Measurements from ENCODE around the gene CTLA4. TPM values are rescaled to one million over a fixed set of nuclear protein-coding genes. Genes with fewer than 3 reads are reported as not detected.

The CTLA4 gene
- total RNA-seq, 2 experiments from 2014 or later = 245 to 254 TPM

DNA sequence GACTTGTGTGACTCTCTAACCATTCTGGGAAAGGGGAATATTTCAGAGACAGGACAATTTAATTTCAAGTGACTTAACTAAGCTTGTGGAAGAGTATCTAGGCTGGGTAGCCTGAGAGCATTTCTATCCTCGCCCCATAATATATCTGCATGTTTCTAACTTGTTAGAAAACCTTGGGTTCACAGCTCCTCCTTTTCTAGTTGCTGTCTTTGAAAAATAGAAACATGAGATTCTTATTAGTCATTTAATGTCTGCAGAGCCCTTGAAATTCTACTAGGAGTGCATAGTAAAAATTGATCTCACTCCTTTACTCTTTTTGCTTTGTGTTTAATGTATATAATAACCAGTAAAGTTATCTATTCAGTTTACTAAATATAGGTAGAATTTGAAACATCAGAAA is 22.4 kb downstream of the CTLA4 start:
- peak overlapping the region; percentile 90 for H3K27ac Mint-ChIP-seq
- no peaks in the 10 kb centered on the region for H3K9me3 Mint-ChIP-seq
- H3K36me3 Mint-ChIP-seq = no peaks in the 10 kb centered on the region
- no peaks in the 10 kb centered on the region for H3K27me3 Mint-ChIP-seq
- CTCF ChIA-PET = interaction anchor here (0.6 to 1.7 kb wide), 6 partner anchors 9 to 22 kb away, joined by 3 to 6 read pairs (median 3); partner anchors contain the start of gene CTLA4
- no peak for DNase-seq
- POLR2A ChIA-PET = interaction anchor here (0.8 to 7.9 kb wide), 9 partner anchors 10 to 179 kb away, joined by 3 to 185 read pairs (median 5); partner anchors contain the start of genes CTLA4 and ICOS
- peak overlapping the region; percentile 2 for H3K4me3 Mint-ChIP-seq
- peaks cover 86% of the 10 kb centered on the region for H3K4me1 Mint-ChIP-seq (ENCODE audit: low read depth)
- intact Hi-C loops (cut with micrococcal nuclease) = loop anchor here (2.0 to 5.0 kb wide), 3 partner anchors 99 to 313 kb away; no protein-coding TSS in a partner anchor

DNA sequence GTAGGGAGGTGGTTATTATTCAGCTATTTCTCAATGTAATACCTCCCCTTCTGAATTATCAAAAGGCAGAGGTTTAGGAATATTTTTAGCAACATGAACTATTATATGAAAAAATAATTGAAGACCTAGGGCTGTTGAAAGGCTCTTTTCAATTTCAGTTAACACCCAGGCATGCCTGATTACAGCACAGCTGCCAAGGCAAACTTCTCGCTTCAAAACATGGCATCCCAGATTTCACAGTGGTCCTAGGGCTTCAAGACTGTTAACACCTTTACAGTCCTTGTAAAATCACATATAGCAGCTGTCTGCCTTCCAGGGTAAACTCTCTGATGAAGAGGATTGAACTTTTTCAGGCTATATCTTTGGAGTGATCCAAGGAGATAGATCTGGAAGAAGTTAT is 23.2 kb downstream of the CTLA4 start:
- peak overlapping the region; percentile 38 for H3K4me3 Mint-ChIP-seq
- peaks cover 81% of the 10 kb centered on the region for H3K4me1 Mint-ChIP-seq (ENCODE audit: low read depth)
- no peak for DNase-seq
- no peaks in the 10 kb centered on the region for H3K27me3 Mint-ChIP-seq
- no peaks in the 10 kb centered on the region for H3K9me3 Mint-ChIP-seq
- ChIA-PET CTCF (interaction anchor here (1.0 to 1.3 kb wide), 2 partner anchors 23 to 75 kb away, joined by 3 to 4 read pairs; partner anchors contain the start of gene CTLA4), POLR2A (interaction anchor here (0.9 to 7.9 kb wide), 14 partner anchors 9 to 652 kb away, joined by 3 to 185 read pairs (median 6); partner anchors contain the start of genes CTLA4, CYP20A1 and ICOS)
- no peaks in the 10 kb centered on the region for H3K36me3 Mint-ChIP-seq
- peak overlapping the region; percentile 90 for H3K27ac Mint-ChIP-seq
- intact Hi-C loops (cut with micrococcal nuclease) = loop anchor here (1.0 to 5.0 kb wide), 6 partner anchors 19 to 313 kb away; no protein-coding TSS in a partner anchor

DNA sequence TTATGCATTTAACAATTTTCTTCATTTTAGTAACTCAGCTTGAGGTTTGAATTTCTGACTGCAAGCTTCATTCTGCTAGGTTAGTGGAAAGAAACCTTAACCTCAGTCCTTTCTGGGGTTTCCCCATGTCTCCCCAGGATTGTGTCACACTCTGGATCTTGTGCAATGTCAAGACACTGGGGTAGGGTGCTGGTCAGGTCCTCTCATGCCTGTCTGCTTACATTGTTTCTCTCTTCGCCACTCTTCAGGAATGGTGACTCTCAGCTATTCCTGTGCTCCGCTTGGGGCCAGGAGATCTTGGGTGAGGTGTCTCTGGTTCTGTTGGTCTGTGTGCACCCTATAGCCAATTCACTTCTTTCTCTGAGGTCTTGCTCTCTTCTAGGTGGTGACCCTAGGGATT is 23.9 kb downstream of the CTLA4 start:
- Mint-ChIP-seq H3K27ac (peak overlapping the region; percentile 90), H3K4me1 (ENCODE audit: low read depth) (peaks cover 77% of the 10 kb centered on the region), H3K4me3 (peak overlapping the region; percentile 49), H3K9me3 (no peaks in the 10 kb centered on the region), H3K27me3 (no peaks in the 10 kb centered on the region), H3K36me3 (no peaks in the 10 kb centered on the region)
- ChIA-PET CTCF (interaction anchor here (1.0 to 1.3 kb wide), 3 partner anchors 23 to 76 kb away, joined by 3 to 4 read pairs (median 3); partner anchors contain the start of gene CTLA4), POLR2A (interaction anchor here (0.6 to 7.9 kb wide), 15 partner anchors 8 to 652 kb away, joined by 3 to 185 read pairs (median 6); partner anchors contain the start of genes CTLA4, CYP20A1 and ICOS)
- peak; percentile 83 for DNase-seq
- intact Hi-C loops (cut with micrococcal nuclease) = loop anchor here (1.0 to 5.0 kb wide), 6 partner anchors 20 to 314 kb away; no protein-coding TSS in a partner anchor

DNA sequence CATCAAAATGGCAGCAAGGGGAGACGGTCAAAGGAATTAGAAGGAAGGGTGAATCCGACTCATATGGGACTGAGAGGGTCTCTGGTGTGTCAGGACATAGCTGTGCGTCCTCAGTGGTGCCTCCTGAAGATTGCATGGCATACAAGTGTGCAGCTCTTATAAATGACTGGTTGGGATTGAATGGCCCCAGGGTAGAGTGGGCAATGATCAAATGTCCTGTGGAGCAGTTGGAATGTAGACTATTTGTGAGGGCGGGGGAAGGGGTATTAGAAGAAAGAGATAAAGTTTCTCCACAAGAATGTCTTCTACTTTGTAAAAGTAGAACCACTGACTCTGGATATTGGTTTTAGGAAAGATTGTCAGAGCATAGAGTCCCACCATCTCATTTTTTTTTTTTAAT is 24.6 kb downstream of the CTLA4 start:
- Mint-ChIP-seq H3K27ac (peak overlapping the region; percentile 90), H3K4me3 (no peak overlapping the region), H3K27me3 (no peaks in the 10 kb centered on the region), H3K4me1 (ENCODE audit: low read depth) (peaks cover 75% of the 10 kb centered on the region), H3K36me3 (no peaks in the 10 kb centered on the region), H3K9me3 (no peaks in the 10 kb centered on the region)
- no peak for DNase-seq
- intact Hi-C loops (cut with micrococcal nuclease) = loop anchor here (5.0 kb wide), 2 partner anchors 160 to 315 kb away; no protein-coding TSS in a partner anchor
- POLR2A ChIA-PET = interaction anchor here (1.2 to 7.9 kb wide), 8 partner anchors 18 to 184 kb away, joined by 4 to 185 read pairs (median 11); partner anchors contain the start of genes CTLA4 and ICOS
- CTCF ChIA-PET = interaction anchor here (1.2 kb wide), 1 partner anchor 24 kb away, joined by 3 read pairs; the partner anchor contains the start of gene CTLA4

DNA sequence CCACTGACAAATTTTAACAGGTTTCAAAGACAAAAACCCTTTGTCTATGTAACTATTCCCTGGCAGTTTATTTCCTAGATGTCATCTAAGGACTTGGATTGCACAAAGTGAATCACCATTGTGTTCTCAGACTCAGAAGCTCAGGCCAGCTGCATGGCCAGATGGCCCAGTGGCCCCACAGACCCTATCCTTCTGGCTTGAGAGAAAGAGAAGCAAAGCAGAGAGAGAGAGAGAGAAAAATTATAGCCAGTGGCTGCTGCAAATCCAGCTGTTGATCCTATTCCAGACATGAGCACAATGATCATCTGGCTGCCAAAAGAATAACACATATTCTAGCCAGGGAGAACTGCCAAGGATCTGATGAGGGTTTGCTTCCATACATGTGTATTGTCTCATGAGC is 25.8 kb downstream of the CTLA4 start:
- Mint-ChIP-seq H3K36me3 (no peaks in the 10 kb centered on the region), H3K4me3 (peak overlapping the region; percentile 14), H3K9me3 (no peaks in the 10 kb centered on the region), H3K27me3 (no peaks in the 10 kb centered on the region), H3K4me1 (ENCODE audit: low read depth) (peaks cover 77% of the 10 kb centered on the region), H3K27ac (peak overlapping the region; percentile 84)
- ChIA-PET CTCF (interaction anchor here (1.3 to 2.2 kb wide), 2 partner anchors 12 to 16 kb away, joined by 5 to 10 read pairs; no protein-coding TSS in a partner anchor), POLR2A (interaction anchor here (0.7 to 7.9 kb wide), 4 partner anchors 14 to 187 kb away, joined by 3 to 185 read pairs (median 3); partner anchors contain the start of genes CD28 and CTLA4)
- DNase-seq = no peak
- intact Hi-C loops (cut with micrococcal nuclease) = loop anchor here (5.0 kb wide), 2 partner anchors 161 to 316 kb away; no protein-coding TSS in a partner anchor

DNA sequence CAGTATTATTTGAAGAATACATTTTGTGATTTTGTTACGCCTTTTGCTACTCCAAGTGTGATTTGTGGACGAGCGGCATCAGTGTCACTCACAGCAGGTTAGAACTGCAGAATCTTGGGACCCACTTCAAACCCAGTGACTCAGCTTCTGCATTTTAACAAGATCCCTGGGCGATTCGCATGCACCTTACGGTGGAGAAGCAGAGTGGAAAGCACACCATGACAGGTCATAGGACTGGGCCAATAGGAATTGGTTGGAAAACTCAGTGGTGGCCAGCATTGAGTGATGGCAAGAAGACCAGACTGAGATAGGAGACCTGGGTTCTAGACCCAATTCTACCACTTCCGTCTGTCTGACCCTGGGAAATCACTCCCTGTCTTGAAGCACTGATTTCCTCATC is 26.3 kb downstream of the CTLA4 start:
- Mint-ChIP-seq H3K27me3 (no peaks in the 10 kb centered on the region), H3K4me1 (ENCODE audit: low read depth) (peaks cover 77% of the 10 kb centered on the region), H3K36me3 (no peaks in the 10 kb centered on the region), H3K4me3 (peak overlapping the region; percentile 14), H3K9me3 (no peaks in the 10 kb centered on the region), H3K27ac (peak overlapping the region; percentile 84)
- intact Hi-C loops (cut with micrococcal nuclease) = loop anchor here (1.0 to 5.0 kb wide), 5 partner anchors 8 to 317 kb away; no protein-coding TSS in a partner anchor
- no peak for DNase-seq
- ChIA-PET POLR2A (interaction anchor here (0.7 to 7.9 kb wide), 5 partner anchors 14 to 187 kb away, joined by 3 to 185 read pairs (median 3); partner anchors contain the start of genes CD28 and CTLA4), CTCF (interaction anchor here (1.3 to 2.2 kb wide), 2 partner anchors 12 to 16 kb away, joined by 5 to 10 read pairs; no protein-coding TSS in a partner anchor)

DNA sequence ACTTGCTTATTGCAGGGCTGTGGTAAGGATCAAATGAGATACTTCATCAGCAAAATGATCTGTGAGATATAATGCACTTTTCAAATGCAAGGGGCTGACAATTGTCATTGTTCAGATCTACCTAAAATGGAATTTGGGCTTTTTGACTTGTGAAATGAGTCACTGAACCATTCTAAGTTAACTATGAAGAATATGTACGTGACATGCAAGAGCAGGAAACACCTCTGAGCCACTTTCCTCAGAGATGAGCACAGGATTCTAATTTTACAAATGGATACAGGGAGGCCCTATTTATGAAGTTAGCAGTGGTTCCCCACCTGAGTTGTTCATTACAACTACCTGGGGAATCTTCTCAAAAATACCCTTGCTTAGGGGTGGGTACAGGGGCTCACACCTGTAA is 26.7 kb downstream of the CTLA4 start:
- no peak for DNase-seq
- intact Hi-C loops (cut with micrococcal nuclease) = loop anchor here (1.0 to 5.0 kb wide), 5 partner anchors 8 to 317 kb away; no protein-coding TSS in a partner anchor
- Mint-ChIP-seq H3K4me3 (peak overlapping the region; percentile 14), H3K9me3 (no peaks in the 10 kb centered on the region), H3K27me3 (no peaks in the 10 kb centered on the region), H3K4me1 (ENCODE audit: low read depth) (peaks cover 75% of the 10 kb centered on the region), H3K27ac (peak overlapping the region; percentile 84), H3K36me3 (no peaks in the 10 kb centered on the region)
- POLR2A ChIA-PET = interaction anchor here (0.9 to 7.9 kb wide), 5 partner anchors 8 to 70 kb away, joined by 3 to 185 read pairs (median 6); partner anchors contain the start of gene CTLA4
- CTCF ChIA-PET = interaction anchor here (0.6 to 2.2 kb wide), 3 partner anchors 11 to 186 kb away, joined by 3 to 10 read pairs (median 5); no protein-coding TSS in a partner anchor

DNA sequence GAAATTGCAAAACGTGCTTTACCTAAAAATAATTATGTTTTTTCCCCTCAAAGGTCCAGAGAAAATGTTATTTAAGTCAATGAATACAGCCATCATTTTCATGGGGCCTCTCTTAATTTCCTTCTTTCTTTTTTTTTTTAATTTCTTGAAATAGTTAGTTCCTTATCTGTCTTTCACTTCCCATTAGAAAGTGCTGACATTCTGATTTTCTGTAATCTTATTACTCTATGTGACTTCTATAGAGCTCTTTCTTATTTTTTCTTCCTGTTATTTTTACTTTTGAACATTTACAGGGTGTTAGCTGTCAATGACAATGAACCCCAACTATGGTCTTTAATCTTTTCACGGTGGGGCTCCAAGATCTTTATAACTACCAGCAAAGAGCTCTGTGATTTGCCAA is 30.0 kb downstream of the CTLA4 start:
- Mint-ChIP-seq H3K36me3 (peaks cover 17% of the 10 kb centered on the region), H3K27ac (peak overlapping the region; percentile 30), H3K4me3 (no peak overlapping the region), H3K27me3 (no peaks in the 10 kb centered on the region), H3K9me3 (peaks cover 18% of the 10 kb centered on the region), H3K4me1 (ENCODE audit: low read depth) (peaks cover 45% of the 10 kb centered on the region)
- ChIA-PET POLR2A (interaction anchor here (0.9 to 2.2 kb wide), 6 partner anchors 11 to 30 kb away, joined by 3 to 15 read pairs (median 6); partner anchors contain the start of gene CTLA4), CTCF (interaction anchor here (0.7 to 3.8 kb wide), 6 partner anchors 12 to 82 kb away, joined by 3 to 15 read pairs (median 4); no protein-coding TSS in a partner anchor)
- DNase-seq = no peak
- intact Hi-C loops (cut with micrococcal nuclease) = no loop called here

DNA sequence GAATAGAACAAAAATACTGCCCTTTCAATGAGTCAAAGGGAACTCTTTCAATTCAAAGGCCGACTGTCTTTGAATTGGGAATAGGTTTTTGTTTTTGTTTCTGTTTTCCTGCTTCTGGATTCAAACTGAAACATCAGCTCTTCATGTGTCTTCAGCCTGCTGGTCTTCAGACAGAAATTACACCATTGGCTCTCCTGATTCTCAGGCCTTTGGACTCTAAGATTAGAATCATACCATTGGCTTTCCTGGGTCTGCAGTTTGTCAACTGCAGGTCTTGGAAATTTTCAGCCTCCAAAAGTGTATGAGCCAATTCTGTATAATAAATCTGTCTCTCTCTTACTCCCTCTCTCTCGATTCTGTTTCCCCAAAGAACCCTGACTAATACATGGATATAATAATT is 31.1 kb downstream of the CTLA4 start:
- no peak overlapping the region for H3K4me3 Mint-ChIP-seq
- ChIA-PET POLR2A (interaction anchor here (1.4 kb wide), 1 partner anchor 27 kb away, joined by 6 read pairs; no protein-coding TSS in a partner anchor), CTCF (interaction anchor here (0.8 to 3.8 kb wide), 2 partner anchors 11 to 13 kb away, joined by 3 to 15 read pairs; no protein-coding TSS in a partner anchor)
- no peaks in the 10 kb centered on the region for H3K27me3 Mint-ChIP-seq
- intact Hi-C loops (cut with micrococcal nuclease) = no loop called here
- H3K9me3 Mint-ChIP-seq = peaks cover 25% of the 10 kb centered on the region
- peaks cover 22% of the 10 kb centered on the region for H3K36me3 Mint-ChIP-seq
- no peak for DNase-seq
- peaks cover 40% of the 10 kb centered on the region for H3K4me1 Mint-ChIP-seq (ENCODE audit: low read depth)
- no peak overlapping the region for H3K27ac Mint-ChIP-seq

DNA sequence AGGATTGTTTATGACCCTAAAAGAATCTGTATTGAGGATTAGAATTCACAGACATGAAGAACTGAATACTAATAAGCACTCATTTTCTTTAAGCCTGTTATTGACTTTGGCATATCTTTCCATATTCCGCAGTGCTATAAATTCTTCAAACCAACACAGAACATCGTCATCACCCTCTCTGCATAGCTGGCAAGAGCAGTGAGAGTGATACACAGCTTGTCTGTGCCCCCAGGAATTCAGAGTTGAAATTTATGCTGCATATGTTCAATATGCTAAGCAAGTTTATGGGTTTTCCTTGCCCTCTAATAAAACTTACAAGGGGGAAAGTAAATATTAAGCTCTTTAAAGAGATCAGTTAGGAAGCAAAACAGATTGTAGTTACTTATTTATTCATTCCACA is 32.7 kb downstream of the CTLA4 start:
- no peaks in the 10 kb centered on the region for H3K27me3 Mint-ChIP-seq
- no peak for DNase-seq
- H3K4me1 Mint-ChIP-seq (ENCODE audit: low read depth) = peaks cover 24% of the 10 kb centered on the region
- peaks cover 26% of the 10 kb centered on the region for H3K9me3 Mint-ChIP-seq
- H3K36me3 Mint-ChIP-seq = peaks cover 24% of the 10 kb centered on the region
- POLR2A ChIA-PET = interaction anchor here (1.0 kb wide), 1 partner anchor 9 kb away, joined by 3 read pairs; no protein-coding TSS in a partner anchor
- CTCF ChIA-PET = no interaction called here
- intact Hi-C loops (cut with micrococcal nuclease) = no loop called here
- no peak overlapping the region for H3K27ac Mint-ChIP-seq
- H3K4me3 Mint-ChIP-seq = no peak overlapping the region

DNA sequence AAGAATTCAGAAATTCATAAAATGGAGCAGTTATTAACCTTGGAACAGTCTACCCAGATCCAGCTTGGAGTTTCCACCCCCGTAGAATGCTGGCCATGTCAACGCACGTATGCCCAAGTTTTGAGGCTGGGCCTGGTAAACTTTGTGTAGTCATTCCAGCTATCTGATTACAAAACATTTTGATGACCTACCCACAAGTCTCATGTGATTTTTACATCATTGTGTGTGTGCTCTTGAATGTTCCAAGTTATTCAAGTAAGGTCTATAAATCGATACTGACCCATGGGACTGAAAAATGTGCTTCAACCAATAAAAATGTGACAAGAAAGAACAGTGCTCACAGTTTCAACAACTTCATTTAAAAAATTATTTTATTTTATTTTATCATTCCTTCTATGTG is 36.5 kb downstream of the CTLA4 start:
- H3K4me1 Mint-ChIP-seq (ENCODE audit: low read depth) = peaks cover 14% of the 10 kb centered on the region
- intact Hi-C loops (cut with micrococcal nuclease) = no loop called here
- peaks cover 26% of the 10 kb centered on the region for H3K9me3 Mint-ChIP-seq
- no peak overlapping the region for H3K27ac Mint-ChIP-seq
- CTCF ChIA-PET = interaction anchor here (0.9 to 2.1 kb wide), 2 partner anchors 22 to 89 kb away, joined by 3 to 5 read pairs; no protein-coding TSS in a partner anchor
- POLR2A ChIA-PET = no interaction called here
- H3K27me3 Mint-ChIP-seq = peaks cover 1% of the 10 kb centered on the region
- no peak overlapping the region for H3K4me3 Mint-ChIP-seq
- no peak for DNase-seq
- H3K36me3 Mint-ChIP-seq = peaks cover 24% of the 10 kb centered on the region

All from activated CD4-positive, alpha-beta memory T cell treated with anti-CD3 and anti-CD28 coated beads for 36 hours (primary cell).